Activated T-helper 17 cell treated with anti-CD3 and anti-CD28 coated beads, Interleukin-2, amount 50 U/mL, for 72 hours (primary cell): ENCODE data around the gene NDUFB8. TPM values are rescaled to one million over a fixed set of nuclear protein-coding genes. Genes with fewer than 3 reads are reported as not detected.
"Not testable (repeated sequence)": the region's sequence is repeated elsewhere in the genome, so short reads cannot be mapped to it uniquely, and the experiment has no call there.

Experiments
- ATAC-seq: fragments of 150-1000 bp; cut with Tn5 transposase; replicated peaks from 2 replicates; pipeline ENCODE4 v1.10.0; 2021; ENCODE audit warnings: mild to moderate bottlenecking, moderate library complexity
- H3K27ac Mint-ChIP-seq: one replicate; pipeline ENCODE4 v1.8.0; 2022; ENCODE audit warnings: mixed read lengths
- H3K27me3 Mint-ChIP-seq: one replicate; pipeline ENCODE4 v1.8.0; 2022; ENCODE audit warnings: mixed read lengths
- H3K36me3 Mint-ChIP-seq: one replicate; pipeline ENCODE4 v1.8.0; 2022; ENCODE audit warnings: low read depth, mild to moderate bottlenecking, mixed read lengths
- H3K4me1 Mint-ChIP-seq: one replicate; pipeline ENCODE4 v1.8.0; 2022; ENCODE audit warnings: mixed read lengths
- H3K4me3 Mint-ChIP-seq: one replicate; pipeline ENCODE4 v1.8.0; 2022; ENCODE audit warnings: mild to moderate bottlenecking, mixed read lengths
- H3K9me3 Mint-ChIP-seq: one replicate; pipeline ENCODE4 v1.8.0; 2022; ENCODE audit warnings: mixed read lengths
- total RNA-seq, 2 donors: library from RNA; stranded (reverse); gene quantifications; one replicate each; pipeline ENCODE4 v1.2.3, GENCODE V29; 2022

NDUFB8 gene
- 100 to 1,000 TPM; 350 to 380 TPM for total RNA-seq

GRCh38 chr10:100529475-100530298, at the start of gene NDUFB8:
NDUFB8 (minus strand) TSS chr10:100529871; CDS start chr10:100529851, 20 bp downstream.
- Mint-ChIP-seq H3K27ac (peak within 1 kb of the TSS; percentile 94), H3K4me1 (peaks cover 17% of the 10 kb centered on the region), H3K9me3 (no peaks in the 10 kb centered on the region), H3K4me3 (peak within 1 kb of the TSS; percentile 85), H3K36me3 (peaks cover 55% of the 10 kb centered on the region), H3K27me3 (no peaks in the 10 kb centered on the region)
- peak; percentile 64 for ATAC-seq

- Mint-ChIP-seq H3K4me1 (no peaks in the 10 kb centered on the region), H3K27ac (no peak overlapping the region), H3K9me3 (no peaks in the 10 kb centered on the region), H3K27me3 (peaks cover 40% of the 10 kb centered on the region), H3K4me3 (no peak overlapping the region), H3K36me3 (no peaks in the 10 kb centered on the region)
- ATAC-seq: no peak
Measured at GRCh38 chr10:100576282-100576635, 46.6 kb upstream of the NDUFB8 start.

GRCh38 chr10:100575585-100576281, 46.1 kb upstream of the NDUFB8 start:
- no peaks in the 10 kb centered on the region for H3K4me1 Mint-ChIP-seq
- no peaks in the 10 kb centered on the region for H3K36me3 Mint-ChIP-seq
- no peak for ATAC-seq
- no peak overlapping the region for H3K27ac Mint-ChIP-seq
- no peak overlapping the region for H3K4me3 Mint-ChIP-seq
- H3K27me3 Mint-ChIP-seq: peaks cover 40% of the 10 kb centered on the region
- no peaks in the 10 kb centered on the region for H3K9me3 Mint-ChIP-seq

- H3K4me1 Mint-ChIP-seq, H3K27ac Mint-ChIP-seq, H3K9me3 Mint-ChIP-seq, ATAC-seq, H3K36me3 Mint-ChIP-seq, H3K4me3 Mint-ChIP-seq: not testable (repeated sequence)
- peaks cover 40% of the 10 kb centered on the region for H3K27me3 Mint-ChIP-seq
Measured at GRCh38 chr10:100575146-100575545, 45.5 kb upstream of the NDUFB8 start.

- no peak for ATAC-seq
- H3K27ac Mint-ChIP-seq: no peak overlapping the region
- peaks cover 21% of the 10 kb centered on the region for H3K27me3 Mint-ChIP-seq
- H3K4me3 Mint-ChIP-seq: no peak overlapping the region
- no peaks in the 10 kb centered on the region for H3K36me3 Mint-ChIP-seq
- H3K4me1 Mint-ChIP-seq: no peaks in the 10 kb centered on the region
- H3K9me3 Mint-ChIP-seq: no peaks in the 10 kb centered on the region
Measured at GRCh38 chr10:100571084-100571856, 41.6 kb upstream of the NDUFB8 start.

GRCh38 chr10:100570506-100570905, 40.8 kb upstream of the NDUFB8 start:
- Mint-ChIP-seq H3K9me3 (no peaks in the 10 kb centered on the region), H3K27ac (no peak overlapping the region), H3K27me3 (peaks cover 15% of the 10 kb centered on the region), H3K36me3 (no peaks in the 10 kb centered on the region), H3K4me3 (no peak overlapping the region), H3K4me1 (no peaks in the 10 kb centered on the region)
- no peak for ATAC-seq

GRCh38 chr10:100569687-100570481, 40.2 kb upstream of the NDUFB8 start:
- ATAC-seq: no peak
- no peak overlapping the region for H3K27ac Mint-ChIP-seq
- no peaks in the 10 kb centered on the region for H3K36me3 Mint-ChIP-seq
- no peak overlapping the region for H3K4me3 Mint-ChIP-seq
- H3K4me1 Mint-ChIP-seq: no peaks in the 10 kb centered on the region
- H3K9me3 Mint-ChIP-seq: no peaks in the 10 kb centered on the region
- H3K27me3 Mint-ChIP-seq: peaks cover 16% of the 10 kb centered on the region

GRCh38 chr10:100568912-100569311, 39.2 kb upstream of the NDUFB8 start:
- peaks cover 17% of the 10 kb centered on the region for H3K27me3 Mint-ChIP-seq
- H3K27ac Mint-ChIP-seq: no peak overlapping the region
- ATAC-seq: no peak
- H3K9me3 Mint-ChIP-seq: no peaks in the 10 kb centered on the region
- H3K36me3 Mint-ChIP-seq: no peaks in the 10 kb centered on the region
- H3K4me3 Mint-ChIP-seq: no peak overlapping the region
- H3K4me1 Mint-ChIP-seq: peaks cover 3% of the 10 kb centered on the region

- ATAC-seq: no peak
- Mint-ChIP-seq H3K27me3 (peaks cover 14% of the 10 kb centered on the region), H3K27ac (no peak overlapping the region)
Measured at GRCh38 chr10:100567826-100568225, 38.2 kb upstream of the NDUFB8 start.

GRCh38 chr10:100567249-100567648, 37.6 kb upstream of the NDUFB8 start:
- peaks cover 3% of the 10 kb centered on the region for H3K4me1 Mint-ChIP-seq
- no peak overlapping the region for H3K27ac Mint-ChIP-seq
- no peaks in the 10 kb centered on the region for H3K36me3 Mint-ChIP-seq
- ATAC-seq: no peak
- H3K9me3 Mint-ChIP-seq: no peaks in the 10 kb centered on the region
- no peak overlapping the region for H3K4me3 Mint-ChIP-seq
- H3K27me3 Mint-ChIP-seq: peaks cover 11% of the 10 kb centered on the region

More at GRCh38 chr10:100567826-100568225, 38.2 kb upstream of the NDUFB8 start:
- no peak overlapping the region for H3K4me3 Mint-ChIP-seq
- no peaks in the 10 kb centered on the region for H3K36me3 Mint-ChIP-seq
- H3K9me3 Mint-ChIP-seq: no peaks in the 10 kb centered on the region
- H3K4me1 Mint-ChIP-seq: peaks cover 3% of the 10 kb centered on the region

- no peaks in the 10 kb centered on the region for H3K9me3 Mint-ChIP-seq
- H3K27ac Mint-ChIP-seq: no peak overlapping the region
- H3K4me3 Mint-ChIP-seq: no peak overlapping the region
- ATAC-seq: no peak
- no peaks in the 10 kb centered on the region for H3K36me3 Mint-ChIP-seq
- H3K4me1 Mint-ChIP-seq: peaks cover 3% of the 10 kb centered on the region
- peaks cover 11% of the 10 kb centered on the region for H3K27me3 Mint-ChIP-seq
Measured at GRCh38 chr10:100566561-100566960, 36.9 kb upstream of the NDUFB8 start.

- H3K4me3 Mint-ChIP-seq: no peak overlapping the region
- no peak for ATAC-seq
- H3K27me3 Mint-ChIP-seq: peaks cover 16% of the 10 kb centered on the region
- H3K27ac Mint-ChIP-seq: no peak overlapping the region
- H3K4me1 Mint-ChIP-seq: peaks cover 7% of the 10 kb centered on the region
- H3K36me3 Mint-ChIP-seq: peaks cover 4% of the 10 kb centered on the region
- H3K9me3 Mint-ChIP-seq: no peaks in the 10 kb centered on the region
Measured at GRCh38 chr10:100565206-100565985, 35.7 kb upstream of the NDUFB8 start.

- H3K36me3 Mint-ChIP-seq: peaks cover 22% of the 10 kb centered on the region
- H3K4me1 Mint-ChIP-seq: peaks cover 8% of the 10 kb centered on the region
- peaks cover 16% of the 10 kb centered on the region for H3K27me3 Mint-ChIP-seq
- peak overlapping the region; percentile 44 for H3K4me3 Mint-ChIP-seq
- ATAC-seq: peak; percentile 82
- no peak overlapping the region for H3K27ac Mint-ChIP-seq
- no peaks in the 10 kb centered on the region for H3K9me3 Mint-ChIP-seq
Measured at GRCh38 chr10:100562008-100562672, 32.5 kb upstream of the NDUFB8 start.
